GM12873 (cell line): ENCODE data around the gene NCAM2.

Experiments
- CTCF ChIP-seq: IDR thresholded peaks from 2 replicates; pipeline ENCODE4 v1.5.1; 2012; ENCODE audit warnings: low read depth, mild to moderate bottlenecking, moderate library complexity, low read length, control low read depth; ENCODE audit not compliant: insufficient read depth; ENCODE audit errors: missing control alignments

The NCAM2 gene

GRCh38 chr21:21387916-21388315, 389.7 kb downstream of the NCAM2 start:
- TF ChIP-seq CTCF = no peak

GRCh38 chr21:21394064-21394463, 395.9 kb downstream of the NCAM2 start:
- no peak for TF ChIP-seq CTCF

GRCh38 chr21:21396424-21396823, 398.2 kb downstream of the NCAM2 start:
- TF ChIP-seq CTCF = no peak

GRCh38 chr21:21397464-21397863, 399.3 kb downstream of the NCAM2 start:
- TF ChIP-seq CTCF = no peak

GRCh38 chr21:21401444-21401843, 403.2 kb downstream of the NCAM2 start:
- TF ChIP-seq CTCF = no peak

- no peak for TF ChIP-seq CTCF
These were observed 408.7 kb downstream of the NCAM2 start for GRCh38 chr21:21406921-21407320.

GRCh38 chr21:21412096-21412495, 413.9 kb downstream of the NCAM2 start:
- no peak for TF ChIP-seq CTCF
